HG02884 (cell line): ENCODE data around the gene RPAIN.
"Not testable (repeated sequence)": the region's sequence is repeated elsewhere in the genome, so short reads cannot be mapped to it uniquely, and the experiment has no call there.

Experiments
- ATAC-seq: cut with Tn5 transposase; IDR thresholded peaks from one replicate; pipeline ENCODE4 v1.9.1; 2021; ENCODE audit warnings: mild to moderate bottlenecking, moderate library complexity; ENCODE audit not compliant: unreplicated experiment

The RPAIN gene

GRCh38 chr17:5429191-5429887, 9.4 kb downstream of the RPAIN start:
- ATAC-seq: no peak

GRCh38 chr17:5430413-5430999, 10.5 kb downstream of the RPAIN start:
- ATAC-seq: no peak

- not testable (repeated sequence) for ATAC-seq
Observed at GRCh38 chr17:5431234-5431633, 11.3 kb downstream of the RPAIN start.

GRCh38 chr17:5431949-5432556, 12.1 kb downstream of the RPAIN start:
- ATAC-seq: no peak

- ATAC-seq: no peak
Observed at GRCh38 chr17:5434984-5435383, 15.0 kb downstream of the RPAIN start.

GRCh38 chr17:5435781-5436315, 15.9 kb downstream of the RPAIN start:
- ATAC-seq: not testable (repeated sequence)

- ATAC-seq: no peak
Observed at GRCh38 chr17:5437721-5438317, 17.8 kb downstream of the RPAIN start.

- ATAC-seq: peak; percentile 70
Observed at GRCh38 chr17:5438716-5439445, 18.9 kb downstream of the RPAIN start, which contains the start of gene C1QBP. TSS of gene C1QBP (minus strand) at chr17:5439155. CDS start at chr17:5439073, 82 bp downstream.

- ATAC-seq: no peak
Observed at GRCh38 chr17:5439446-5439764, 19.4 kb downstream of the RPAIN start.

- no peak for ATAC-seq
Observed at GRCh38 chr17:5443728-5444127, 23.7 kb downstream of the RPAIN start.

- no peak for ATAC-seq
Observed at GRCh38 chr17:5444209-5444608, 24.2 kb downstream of the RPAIN start.

GRCh38 chr17:5446786-5447185, 26.8 kb downstream of the RPAIN start:
- no peak for ATAC-seq

GRCh38 chr17:5464717-5465507, 44.9 kb downstream of the RPAIN start:
- no peak for ATAC-seq

GRCh38 chr17:5466295-5466694, 46.3 kb downstream of the RPAIN start:
- no peak for ATAC-seq

- no peak for ATAC-seq
Observed at GRCh38 chr17:5467416-5467815, 47.4 kb downstream of the RPAIN start.

GRCh38 chr17:5468075-5468473, 48.1 kb downstream of the RPAIN start:
- no peak for ATAC-seq

GRCh38 chr17:5472511-5472910, 52.5 kb downstream of the RPAIN start:
- ATAC-seq: no peak

- no peak for ATAC-seq
Observed at GRCh38 chr17:5473906-5474305, 53.9 kb downstream of the RPAIN start.

- no peak for ATAC-seq
Observed at GRCh38 chr17:5478992-5479391, 59.0 kb downstream of the RPAIN start.

GRCh38 chr17:5480962-5481361, 61.0 kb downstream of the RPAIN start:
- ATAC-seq: no peak
